GM18507 (cell line): ENCODE data around the gene CBX8.

Source experiments
- DNase-seq: peaks from one replicate; pipeline ENCODE4 v3.0.0; 2011; ENCODE audit warnings: low read depth; ENCODE audit not compliant: insufficient read length; ENCODE audit errors: extremely low spot score
- FAIRE-seq: peaks from 2 replicates; lab custom pipeline; 2011; peaks lifted over from hg19 to GRCh38; lab: Jason Lieb, UNC

The CBX8 gene

DNA sequence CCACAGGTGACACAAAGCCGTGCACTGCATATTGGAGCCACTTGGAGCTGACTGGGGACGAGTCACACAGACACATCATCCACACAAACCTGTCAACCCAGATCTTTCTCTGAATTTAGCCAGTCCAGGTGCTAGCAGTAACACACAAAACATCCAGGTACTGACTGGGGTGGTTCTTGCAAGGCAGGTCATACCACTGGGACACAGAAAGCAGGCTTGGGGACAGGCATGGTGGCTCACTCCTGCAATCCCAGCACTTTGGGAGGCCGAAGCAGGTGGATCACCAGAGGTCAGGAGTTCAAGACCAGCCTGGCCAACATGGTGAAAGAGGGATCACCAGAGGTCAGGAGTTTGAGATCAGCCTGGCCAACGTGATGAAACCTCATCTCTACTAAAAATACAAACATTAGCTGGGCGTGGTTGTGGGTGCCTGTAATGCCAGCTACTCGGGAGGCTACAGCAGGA, 51.2 kb downstream of the CBX8 start:
- no peak for FAIRE-seq

GRCh38 chr17:79743614-79744013, 53.3 kb downstream of the CBX8 start:
- no peak for FAIRE-seq
- DNase-seq, result no peak

More for the DNA sequence above, 51.2 kb downstream of the CBX8 start:
- DNase-seq, result no peak

GRCh38 chr17:79742951-79743476, 53.9 kb downstream of the CBX8 start:
- FAIRE-seq, result no peak
- DNase-seq, result no peak

GRCh38 chr17:79742589-79742918, 54.3 kb downstream of the CBX8 start:
- DNase-seq (no peak), FAIRE-seq (no peak)
